ENCODE results near the gene EIF6. TPM values are rescaled to one million over a fixed set of nuclear protein-coding genes. Genes with fewer than 3 reads are reported as not detected.

EIF6 gene
- total RNA-seq, 2 donors from 2014 or later: 23.0 to 44.3 TPM

DNA sequence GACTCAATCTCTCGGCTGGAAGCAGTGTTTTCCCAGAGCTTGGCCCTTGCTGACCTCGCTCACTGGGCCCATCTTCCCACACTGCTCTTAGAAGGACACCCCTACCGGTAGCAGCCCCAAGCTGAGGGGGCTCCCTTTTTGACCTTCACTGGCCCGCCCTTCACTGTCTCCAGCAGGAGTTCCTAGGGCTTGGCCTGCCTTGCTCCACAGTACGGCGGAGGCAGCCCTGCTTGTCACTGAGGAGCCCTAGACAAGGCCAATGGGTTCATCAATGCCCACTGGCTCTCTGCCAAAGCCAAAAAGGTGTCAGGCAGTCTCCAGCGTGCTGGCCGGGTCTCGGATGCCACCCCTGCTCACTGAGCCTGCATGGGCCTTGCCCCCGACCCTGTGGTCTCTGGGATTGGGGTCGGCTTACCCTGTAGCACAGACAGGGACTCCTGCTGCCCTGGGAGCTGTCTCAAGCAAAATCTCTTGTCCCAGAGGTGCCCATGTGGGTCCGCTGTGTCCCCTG, 8.8 kb downstream of the EIF6 start:
- no peak overlapping the region for H3K27ac ChIP-seq
- no peaks in the 10 kb centered on the region for H3K27me3 ChIP-seq
- peaks cover 30% of the 10 kb centered on the region for H3K36me3 ChIP-seq
- H3K4me1 ChIP-seq: peaks cover 0 to 27% of the 10 kb centered on the region in 2 donors
- H3K4me3 ChIP-seq: no peak overlapping the region
- DNase-seq (ENCODE audit: low spot score): no peak
- TF ChIP-seq, protein P1, sequence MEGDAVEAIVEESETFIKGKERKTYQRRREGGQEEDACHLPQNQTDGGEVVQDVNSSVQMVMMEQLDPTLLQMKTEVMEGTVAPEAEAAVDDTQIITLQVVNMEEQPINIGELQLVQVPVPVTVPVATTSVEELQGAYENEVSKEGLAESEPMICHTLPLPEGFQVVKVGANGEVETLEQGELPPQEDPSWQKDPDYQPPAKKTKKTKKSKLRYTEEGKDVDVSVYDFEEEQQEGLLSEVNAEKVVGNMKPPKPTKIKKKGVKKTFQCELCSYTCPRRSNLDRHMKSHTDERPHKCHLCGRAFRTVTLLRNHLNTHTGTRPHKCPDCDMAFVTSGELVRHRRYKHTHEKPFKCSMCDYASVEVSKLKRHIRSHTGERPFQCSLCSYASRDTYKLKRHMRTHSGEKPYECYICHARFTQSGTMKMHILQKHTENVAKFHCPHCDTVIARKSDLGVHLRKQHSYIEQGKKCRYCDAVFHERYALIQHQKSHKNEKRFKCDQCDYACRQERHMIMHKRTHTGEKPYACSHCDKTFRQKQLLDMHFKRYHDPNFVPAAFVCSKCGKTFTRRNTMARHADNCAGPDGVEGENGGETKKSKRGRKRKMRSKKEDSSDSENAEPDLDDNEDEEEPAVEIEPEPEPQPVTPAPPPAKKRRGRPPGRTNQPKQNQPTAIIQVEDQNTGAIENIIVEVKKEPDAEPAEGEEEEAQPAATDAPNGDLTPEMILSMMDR (IDR thresholded peaks at IDR 0.05): no peak
- no peaks in the 10 kb centered on the region for H3K9me3 ChIP-seq

DNA sequence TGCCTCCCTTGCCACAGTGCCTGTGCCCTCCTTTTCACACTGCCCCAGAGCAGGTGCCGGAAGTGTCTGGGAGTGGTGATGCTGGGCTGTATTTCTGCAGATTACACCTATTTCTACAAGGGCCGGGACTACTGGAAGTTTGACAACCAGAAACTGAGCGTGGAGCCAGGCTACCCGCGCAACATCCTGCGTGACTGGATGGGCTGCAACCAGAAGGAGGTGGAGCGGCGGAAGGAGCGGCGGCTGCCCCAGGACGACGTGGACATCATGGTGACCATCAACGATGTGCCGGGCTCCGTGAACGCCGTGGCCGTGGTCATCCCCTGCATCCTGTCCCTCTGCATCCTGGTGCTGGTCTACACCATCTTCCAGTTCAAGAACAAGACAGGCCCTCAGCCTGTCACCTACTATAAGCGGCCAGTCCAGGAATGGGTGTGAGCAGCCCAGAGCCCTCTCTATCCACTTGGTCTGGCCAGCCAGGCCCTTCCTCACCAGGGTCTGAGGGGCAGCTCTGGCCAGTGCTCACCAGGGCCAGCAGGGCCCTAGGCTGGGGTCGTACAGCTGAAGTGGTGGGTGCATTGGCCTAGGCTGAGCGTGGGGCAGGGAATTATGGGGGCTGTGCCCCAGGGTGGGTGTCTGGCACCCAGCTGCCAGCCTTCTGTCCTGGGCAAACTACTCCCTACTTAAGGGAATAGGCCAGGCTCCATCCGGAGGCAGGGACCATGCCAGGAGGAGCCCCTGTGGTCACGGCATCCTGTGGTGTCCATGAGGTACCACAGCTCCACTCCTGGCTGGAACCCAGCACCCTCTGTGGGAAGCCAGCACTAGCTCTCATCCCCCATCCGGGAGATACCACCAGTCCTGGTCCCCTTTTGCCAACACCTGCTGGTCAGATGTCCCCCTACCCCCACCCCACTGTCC, 10.1 kb downstream of the EIF6 start:
- Histone ChIP-seq H3K27me3 (no peaks in the 10 kb centered on the region), H3K4me1 (peaks cover 0 to 27% of the 10 kb centered on the region in 2 donors), H3K27ac (no peak overlapping the region), H3K4me3 (no peak overlapping the region), H3K9me3 (no peaks in the 10 kb centered on the region), H3K36me3 (peaks cover 28% of the 10 kb centered on the region)
- DNase-seq (ENCODE audit: low spot score): no peak
- TF ChIP-seq, protein P1 (IDR thresholded peaks at IDR 0.05): no peak

DNA sequence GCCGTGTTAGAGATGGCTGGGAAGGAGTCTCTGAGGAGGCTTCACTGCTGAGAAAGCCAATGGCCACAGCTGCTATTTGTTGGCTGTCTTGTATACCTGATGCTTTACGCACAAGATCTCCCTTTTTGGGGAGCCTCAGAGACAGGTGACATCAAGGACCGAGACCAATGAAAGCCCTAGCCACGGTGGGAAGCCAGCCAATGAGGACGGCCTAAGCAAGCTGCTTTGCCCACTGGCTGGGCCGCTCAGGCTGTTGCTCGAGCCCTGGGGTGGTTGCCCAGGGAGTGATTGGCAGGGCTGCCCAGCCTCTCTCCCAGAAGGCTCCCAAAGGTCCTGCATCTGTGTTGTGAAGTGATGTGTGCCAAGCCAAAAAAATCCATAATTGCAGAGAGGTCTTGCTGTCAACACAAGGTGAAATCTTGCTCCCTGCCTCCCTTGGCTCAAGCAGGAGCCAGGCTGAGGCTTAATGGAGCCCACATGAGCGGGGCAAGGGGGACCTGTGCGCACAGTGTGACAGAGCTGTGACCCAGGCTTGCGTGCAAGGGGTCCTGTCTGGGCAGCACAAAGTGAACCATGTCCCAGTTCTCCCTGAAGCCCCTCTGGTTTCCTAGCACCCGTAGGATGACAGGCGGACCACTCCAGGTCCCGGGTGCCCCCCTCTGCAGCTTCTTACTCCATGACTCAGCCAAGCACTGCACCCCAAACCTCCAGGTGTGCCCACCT, 11.0 kb downstream of the EIF6 start:
- Histone ChIP-seq H3K27ac (no peak overlapping the region), H3K9me3 (no peaks in the 10 kb centered on the region), H3K27me3 (no peaks in the 10 kb centered on the region), H3K4me3 (no peak overlapping the region), H3K4me1 (peaks cover 0 to 25% of the 10 kb centered on the region in 2 donors), H3K36me3 (peaks cover 20% of the 10 kb centered on the region)
- TF ChIP-seq, protein P1 (IDR thresholded peaks at IDR 0.05): no peak
- DNase-seq (ENCODE audit: low spot score): no peak

DNA sequence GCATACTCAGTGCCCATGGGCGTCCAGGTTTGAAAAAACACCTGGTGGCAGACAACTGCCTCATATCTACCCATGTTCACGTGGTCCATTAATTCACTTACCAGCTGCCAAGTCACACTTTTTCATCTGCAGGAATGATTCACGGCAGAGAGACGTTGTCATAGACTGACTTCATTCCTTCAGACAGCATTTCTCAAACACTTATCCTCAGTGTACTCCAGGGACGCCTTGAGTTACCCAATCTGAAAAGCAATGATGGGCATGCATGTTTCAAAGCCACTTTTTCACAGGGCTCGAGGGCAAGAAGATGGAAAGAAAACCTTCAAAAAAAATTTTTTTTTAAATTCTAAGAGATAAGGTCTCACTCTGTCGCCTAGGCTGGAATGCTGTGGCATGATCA, 12.7 kb downstream of the EIF6 start:
- DNase-seq (ENCODE audit: low spot score): no peak
- Histone ChIP-seq H3K27ac (no peak overlapping the region), H3K27me3 (no peaks in the 10 kb centered on the region), H3K9me3 (no peaks in the 10 kb centered on the region), H3K4me1 (peaks cover 0 to 15% of the 10 kb centered on the region in 2 donors), H3K36me3 (peaks cover 24% of the 10 kb centered on the region), H3K4me3 (no peak overlapping the region)
- TF ChIP-seq, protein P1 (IDR thresholded peaks at IDR 0.05): no peak

DNA sequence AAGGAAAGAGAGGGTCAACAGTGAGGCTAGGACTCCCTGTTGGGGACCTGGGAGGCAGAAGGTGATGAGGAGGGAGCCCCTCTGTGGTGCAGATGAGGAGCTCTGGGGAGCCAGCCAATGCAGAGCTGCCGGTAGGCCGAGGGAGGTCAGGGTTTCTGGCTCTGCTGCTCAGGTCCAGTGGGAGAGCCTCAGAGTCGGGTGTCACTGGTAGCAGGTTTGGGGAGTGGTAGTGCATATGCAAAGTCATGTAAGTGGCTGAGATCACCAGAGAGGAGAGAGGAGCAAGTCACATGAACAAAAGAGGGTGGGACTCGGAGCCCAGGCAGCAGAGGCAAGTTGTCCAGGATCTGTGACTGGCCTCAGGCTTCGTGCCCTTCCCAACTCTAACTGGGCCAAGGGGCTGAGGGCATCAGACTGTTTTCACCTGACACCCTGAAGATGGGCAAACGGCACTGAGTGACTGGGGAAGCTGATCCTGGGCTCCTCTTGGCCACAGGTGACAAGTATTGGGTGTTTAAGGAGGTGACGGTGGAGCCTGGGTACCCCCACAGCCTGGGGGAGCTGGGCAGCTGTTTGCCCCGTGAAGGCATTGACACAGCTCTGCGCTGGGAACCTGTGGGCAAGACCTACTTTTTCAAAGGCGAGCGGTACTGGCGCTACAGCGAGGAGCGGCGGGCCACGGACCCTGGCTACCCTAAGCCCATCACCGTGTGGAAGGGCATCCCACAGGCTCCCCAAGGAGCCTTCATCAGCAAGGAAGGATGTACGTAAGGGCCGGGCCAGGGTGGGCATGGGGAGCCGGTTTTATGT, 13.3 kb downstream of the EIF6 start:
- no peaks in the 10 kb centered on the region for H3K9me3 ChIP-seq
- H3K27ac ChIP-seq: no peak overlapping the region
- no peak for DNase-seq (ENCODE audit: low spot score)
- no peak overlapping the region for H3K4me3 ChIP-seq
- no peaks in the 10 kb centered on the region for H3K27me3 ChIP-seq
- peaks cover 28% of the 10 kb centered on the region for H3K36me3 ChIP-seq
- H3K4me1 ChIP-seq: peaks cover 0 to 9% of the 10 kb centered on the region in 2 donors
- TF ChIP-seq, protein P1 (IDR thresholded peaks at IDR 0.05): no peak
